ENCODE data around the gene TFEC. TPM values are rescaled to one million over a fixed set of nuclear protein-coding genes. Genes with fewer than 3 reads are reported as not detected.

The TFEC gene
- total RNA-seq, 2 experiments from 2014 or later, result not detected

DNA sequence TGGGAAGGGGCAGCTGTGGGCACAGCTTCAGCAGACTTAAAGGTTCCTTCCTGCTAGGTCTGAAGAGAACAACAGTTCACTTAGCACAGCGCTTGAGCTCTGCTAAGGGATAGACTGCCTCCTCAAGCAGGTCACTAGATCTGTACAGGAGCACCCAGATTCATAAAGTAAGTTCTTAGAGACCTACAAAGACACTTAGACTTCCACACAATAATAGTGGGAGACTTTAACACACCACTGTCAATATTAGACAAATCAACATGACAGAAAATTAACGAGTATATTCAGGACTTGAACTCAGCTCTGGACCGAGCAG is 140.9 kb downstream of the TFEC start:
- H3K4me3 Mint-ChIP-seq, result no peak overlapping the region
- ChIA-PET CTCF (no interaction called here), POLR2A (no interaction called here)
- no peak overlapping the region for H3K27ac Mint-ChIP-seq
- DNase-seq (no peak), ATAC-seq (no peak)
- H3K9me3 Mint-ChIP-seq, result peaks cover 3% of the 10 kb centered on the region
- no peaks in the 10 kb centered on the region for H3K4me1 Mint-ChIP-seq (ENCODE audit: low read depth)
- TF ChIP-seq, protein P1, sequence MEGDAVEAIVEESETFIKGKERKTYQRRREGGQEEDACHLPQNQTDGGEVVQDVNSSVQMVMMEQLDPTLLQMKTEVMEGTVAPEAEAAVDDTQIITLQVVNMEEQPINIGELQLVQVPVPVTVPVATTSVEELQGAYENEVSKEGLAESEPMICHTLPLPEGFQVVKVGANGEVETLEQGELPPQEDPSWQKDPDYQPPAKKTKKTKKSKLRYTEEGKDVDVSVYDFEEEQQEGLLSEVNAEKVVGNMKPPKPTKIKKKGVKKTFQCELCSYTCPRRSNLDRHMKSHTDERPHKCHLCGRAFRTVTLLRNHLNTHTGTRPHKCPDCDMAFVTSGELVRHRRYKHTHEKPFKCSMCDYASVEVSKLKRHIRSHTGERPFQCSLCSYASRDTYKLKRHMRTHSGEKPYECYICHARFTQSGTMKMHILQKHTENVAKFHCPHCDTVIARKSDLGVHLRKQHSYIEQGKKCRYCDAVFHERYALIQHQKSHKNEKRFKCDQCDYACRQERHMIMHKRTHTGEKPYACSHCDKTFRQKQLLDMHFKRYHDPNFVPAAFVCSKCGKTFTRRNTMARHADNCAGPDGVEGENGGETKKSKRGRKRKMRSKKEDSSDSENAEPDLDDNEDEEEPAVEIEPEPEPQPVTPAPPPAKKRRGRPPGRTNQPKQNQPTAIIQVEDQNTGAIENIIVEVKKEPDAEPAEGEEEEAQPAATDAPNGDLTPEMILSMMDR (IDR thresholded peaks at IDR 0.05), result no peak
- peaks cover 2% of the 10 kb centered on the region for H3K27me3 Mint-ChIP-seq
- intact Hi-C loops (cut with micrococcal nuclease), result no loop called here
- no peaks in the 10 kb centered on the region for H3K36me3 Mint-ChIP-seq (ENCODE audit: low read depth)

DNA sequence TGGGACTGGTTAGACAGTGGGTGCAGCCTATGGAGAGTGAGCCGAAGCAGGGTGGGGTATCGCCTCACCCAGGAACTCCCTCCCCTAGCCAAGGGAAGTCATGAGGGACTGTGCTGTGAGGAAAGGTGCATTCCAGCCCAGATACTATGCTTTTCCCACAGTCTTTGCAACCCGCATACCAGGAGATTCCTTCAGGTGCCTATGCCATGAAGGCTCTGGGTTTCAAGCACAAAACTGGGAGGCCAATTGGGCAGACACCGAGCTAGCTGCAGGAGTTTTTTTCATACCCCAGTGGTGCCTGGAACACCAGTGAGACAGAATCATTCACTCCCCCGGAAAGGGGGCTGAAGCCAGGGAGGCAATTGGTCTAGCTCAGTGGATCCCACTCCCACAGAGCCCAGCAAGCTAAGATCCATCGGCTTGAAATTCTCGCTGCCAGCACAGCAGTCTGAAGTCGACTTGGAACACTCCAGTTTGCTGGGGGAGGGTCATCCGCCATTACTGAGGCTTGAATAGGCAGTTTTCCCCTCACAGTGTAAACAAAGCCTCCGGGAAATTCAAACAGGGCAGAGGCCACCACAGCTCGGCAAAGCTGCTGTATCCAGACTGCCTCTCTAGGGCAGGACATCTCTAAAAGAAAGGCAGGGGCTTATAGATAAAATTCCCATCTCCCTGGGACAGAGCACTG is 141.4 kb downstream of the TFEC start:
- no peaks in the 10 kb centered on the region for H3K4me1 Mint-ChIP-seq (ENCODE audit: low read depth)
- TF ChIP-seq, protein P1 (IDR thresholded peaks at IDR 0.05), result no peak
- no peaks in the 10 kb centered on the region for H3K36me3 Mint-ChIP-seq (ENCODE audit: low read depth)
- peaks cover 2% of the 10 kb centered on the region for H3K27me3 Mint-ChIP-seq
- intact Hi-C loops (cut with micrococcal nuclease), result no loop called here
- ChIA-PET CTCF (no interaction called here), POLR2A (no interaction called here)
- no peak overlapping the region for H3K27ac Mint-ChIP-seq
- ATAC-seq (no peak), DNase-seq (no peak)
- peaks cover 3% of the 10 kb centered on the region for H3K9me3 Mint-ChIP-seq
- no peak overlapping the region for H3K4me3 Mint-ChIP-seq

DNA sequence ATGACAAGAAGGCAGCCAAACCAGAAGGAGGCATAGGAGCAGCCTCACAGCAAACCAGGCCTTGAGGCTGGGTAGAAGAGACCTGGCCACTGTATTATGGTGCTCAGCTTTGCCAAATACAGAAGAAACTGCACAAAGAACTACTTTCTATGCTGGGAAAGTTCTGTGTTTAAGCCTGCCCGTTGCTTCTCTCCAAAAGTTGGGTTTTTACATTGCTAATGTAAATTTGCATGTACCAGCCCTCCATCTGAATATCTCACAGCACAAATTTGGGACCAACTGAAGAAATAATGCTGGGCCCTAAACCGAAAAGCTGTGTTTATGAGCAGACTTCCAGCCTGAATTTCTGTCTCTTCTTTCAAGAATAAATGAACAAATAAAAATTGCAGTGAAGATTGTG is 145.0 kb downstream of the TFEC start:
- no peak overlapping the region for H3K27ac Mint-ChIP-seq
- ChIA-PET POLR2A (no interaction called here), CTCF (no interaction called here)
- TF ChIP-seq, protein P1 (IDR thresholded peaks at IDR 0.05), result no peak
- no peaks in the 10 kb centered on the region for H3K4me1 Mint-ChIP-seq (ENCODE audit: low read depth)
- no peak overlapping the region for H3K4me3 Mint-ChIP-seq
- H3K36me3 Mint-ChIP-seq (ENCODE audit: low read depth), result no peaks in the 10 kb centered on the region
- H3K27me3 Mint-ChIP-seq, result peaks cover 2% of the 10 kb centered on the region
- H3K9me3 Mint-ChIP-seq, result peaks cover 3% of the 10 kb centered on the region
- ATAC-seq (no peak), DNase-seq (no peak)
- intact Hi-C loops (cut with micrococcal nuclease), result no loop called here

Other genes with a start within 250 kb of the TFEC start
- gene TES, start 179.8 kb upstream of the TFEC start, total RNA-seq, result 10 to 100 TPM; 63.9 to 65.7 TPM

Data from activated CD8-positive, alpha-beta T cell treated with anti-CD3 and anti-CD28 coated beads for 36 hours (primary cell).